ENCODE data around the gene UGGT2. TPM values are rescaled to one million over a fixed set of nuclear protein-coding genes. Genes with fewer than 3 reads are reported as not detected.
"Not testable (repeated sequence)": the region's sequence is repeated elsewhere in the genome, so short reads cannot be mapped to it uniquely, and the experiment has no call there.

UGGT2 gene
- total RNA-seq, 2 experiments from 2014 or later: 0.16 TPM; not detected in 1

GRCh38 chr13:96032717-96033116 lies 20.5 kb downstream of the UGGT2 start:
- Mint-ChIP-seq H3K27ac (no peak overlapping the region), H3K27me3 (no peaks in the 10 kb centered on the region), H3K9me3 (peaks cover 6% of the 10 kb centered on the region), H3K4me3 (no peak overlapping the region), H3K4me1 (no peaks in the 10 kb centered on the region), H3K36me3 (no peaks in the 10 kb centered on the region)
- DNase-seq: no peak

- peaks cover 6% of the 10 kb centered on the region for H3K9me3 Mint-ChIP-seq
- H3K4me3 Mint-ChIP-seq: no peak overlapping the region
- H3K4me1 Mint-ChIP-seq: no peaks in the 10 kb centered on the region
- H3K27me3 Mint-ChIP-seq: no peaks in the 10 kb centered on the region
- H3K27ac Mint-ChIP-seq: no peak overlapping the region
- DNase-seq: no peak
- H3K36me3 Mint-ChIP-seq: no peaks in the 10 kb centered on the region
Observed at GRCh38 chr13:96029002-96029401, 24.2 kb downstream of the UGGT2 start.

GRCh38 chr13:96027496-96027895 lies 25.7 kb downstream of the UGGT2 start:
- Mint-ChIP-seq H3K27ac (no peak overlapping the region), H3K36me3 (no peaks in the 10 kb centered on the region), H3K4me3 (no peak overlapping the region), H3K4me1 (no peaks in the 10 kb centered on the region), H3K27me3 (no peaks in the 10 kb centered on the region), H3K9me3 (no peaks in the 10 kb centered on the region)
- DNase-seq: no peak

- H3K4me1 Mint-ChIP-seq: no peaks in the 10 kb centered on the region
- no peak overlapping the region for H3K4me3 Mint-ChIP-seq
- no peaks in the 10 kb centered on the region for H3K27me3 Mint-ChIP-seq
- no peaks in the 10 kb centered on the region for H3K9me3 Mint-ChIP-seq
- DNase-seq: no peak
- no peaks in the 10 kb centered on the region for H3K36me3 Mint-ChIP-seq
- no peak overlapping the region for H3K27ac Mint-ChIP-seq
Observed at GRCh38 chr13:96025283-96025682, 27.9 kb downstream of the UGGT2 start.

GRCh38 chr13:96020931-96021330 lies 32.3 kb downstream of the UGGT2 start:
- Mint-ChIP-seq H3K4me1 (no peaks in the 10 kb centered on the region), H3K9me3 (peaks cover 2% of the 10 kb centered on the region), H3K27me3 (no peaks in the 10 kb centered on the region), H3K4me3 (no peak overlapping the region), H3K36me3 (no peaks in the 10 kb centered on the region), H3K27ac (no peak overlapping the region)
- DNase-seq: no peak

- no peak overlapping the region for H3K27ac Mint-ChIP-seq
- H3K4me1 Mint-ChIP-seq: no peaks in the 10 kb centered on the region
- H3K9me3 Mint-ChIP-seq: peaks cover 4% of the 10 kb centered on the region
- no peaks in the 10 kb centered on the region for H3K36me3 Mint-ChIP-seq
- H3K4me3 Mint-ChIP-seq: no peak overlapping the region
- peak; percentile 2 for DNase-seq
- no peaks in the 10 kb centered on the region for H3K27me3 Mint-ChIP-seq
Observed at GRCh38 chr13:96020155-96020575, 33.0 kb downstream of the UGGT2 start.

- H3K27me3 Mint-ChIP-seq: no peaks in the 10 kb centered on the region
- H3K27ac Mint-ChIP-seq: no peak overlapping the region
- no peak for DNase-seq
- H3K4me1 Mint-ChIP-seq: no peaks in the 10 kb centered on the region
- H3K4me3 Mint-ChIP-seq: no peak overlapping the region
- no peaks in the 10 kb centered on the region for H3K36me3 Mint-ChIP-seq
- peaks cover 4% of the 10 kb centered on the region for H3K9me3 Mint-ChIP-seq
Observed at GRCh38 chr13:96018135-96018534, 35.1 kb downstream of the UGGT2 start.

GRCh38 chr13:96011291-96011872 lies 41.8 kb downstream of the UGGT2 start:
- no peak overlapping the region for H3K27ac Mint-ChIP-seq
- H3K27me3 Mint-ChIP-seq: no peaks in the 10 kb centered on the region
- DNase-seq: no peak
- no peak overlapping the region for H3K4me3 Mint-ChIP-seq
- H3K9me3 Mint-ChIP-seq: peaks cover 7% of the 10 kb centered on the region
- H3K36me3 Mint-ChIP-seq: no peaks in the 10 kb centered on the region
- no peaks in the 10 kb centered on the region for H3K4me1 Mint-ChIP-seq

GRCh38 chr13:96003304-96003703 lies 49.9 kb downstream of the UGGT2 start:
- H3K9me3 Mint-ChIP-seq: peaks cover 5% of the 10 kb centered on the region
- no peaks in the 10 kb centered on the region for H3K36me3 Mint-ChIP-seq
- H3K4me3 Mint-ChIP-seq: no peak overlapping the region
- H3K4me1 Mint-ChIP-seq: no peaks in the 10 kb centered on the region
- H3K27ac Mint-ChIP-seq: no peak overlapping the region
- no peaks in the 10 kb centered on the region for H3K27me3 Mint-ChIP-seq
- no peak for DNase-seq

- Mint-ChIP-seq H3K4me3 (no peak overlapping the region), H3K27me3 (no peaks in the 10 kb centered on the region), H3K27ac (no peak overlapping the region), H3K36me3 (no peaks in the 10 kb centered on the region), H3K9me3 (peaks cover 5% of the 10 kb centered on the region), H3K4me1 (no peaks in the 10 kb centered on the region)
- DNase-seq: no peak
Observed at GRCh38 chr13:96002322-96003131, 50.7 kb downstream of the UGGT2 start.

- Mint-ChIP-seq H3K4me1 (no peaks in the 10 kb centered on the region), H3K4me3 (no peak overlapping the region), H3K27ac (no peak overlapping the region), H3K27me3 (no peaks in the 10 kb centered on the region), H3K9me3 (no peaks in the 10 kb centered on the region), H3K36me3 (no peaks in the 10 kb centered on the region)
- DNase-seq: no peak
Observed at GRCh38 chr13:96000069-96000468, 53.1 kb downstream of the UGGT2 start.

- no peaks in the 10 kb centered on the region for H3K27me3 Mint-ChIP-seq
- H3K27ac Mint-ChIP-seq: no peak overlapping the region
- no peak overlapping the region for H3K4me3 Mint-ChIP-seq
- DNase-seq: no peak
- no peaks in the 10 kb centered on the region for H3K9me3 Mint-ChIP-seq
- H3K36me3 Mint-ChIP-seq: no peaks in the 10 kb centered on the region
- H3K4me1 Mint-ChIP-seq: no peaks in the 10 kb centered on the region
Observed at GRCh38 chr13:95987841-95988240, 65.4 kb downstream of the UGGT2 start.

- Mint-ChIP-seq H3K9me3 (peaks cover 2% of the 10 kb centered on the region), H3K27me3 (peaks cover 3% of the 10 kb centered on the region), H3K4me3 (no peak overlapping the region), H3K36me3 (no peaks in the 10 kb centered on the region), H3K4me1 (no peaks in the 10 kb centered on the region), H3K27ac (no peak overlapping the region)
- DNase-seq: no peak
Observed at GRCh38 chr13:95982144-95982543, 71.1 kb downstream of the UGGT2 start.

GRCh38 chr13:95972651-95973050 lies 80.5 kb downstream of the UGGT2 start:
- not testable (repeated sequence) for H3K27ac Mint-ChIP-seq, H3K36me3 Mint-ChIP-seq, H3K27me3 Mint-ChIP-seq, H3K4me1 Mint-ChIP-seq, H3K9me3 Mint-ChIP-seq, H3K4me3 Mint-ChIP-seq, DNase-seq

GRCh38 chr13:95970878-95971277 lies 82.3 kb downstream of the UGGT2 start:
- H3K36me3 Mint-ChIP-seq: no peaks in the 10 kb centered on the region
- no peaks in the 10 kb centered on the region for H3K9me3 Mint-ChIP-seq
- H3K4me1 Mint-ChIP-seq: no peaks in the 10 kb centered on the region
- no peak overlapping the region for H3K4me3 Mint-ChIP-seq
- no peaks in the 10 kb centered on the region for H3K27me3 Mint-ChIP-seq
- no peak for DNase-seq
- H3K27ac Mint-ChIP-seq: no peak overlapping the region

- no peak for DNase-seq
- Mint-ChIP-seq H3K27ac (no peak overlapping the region), H3K4me1 (no peaks in the 10 kb centered on the region), H3K27me3 (no peaks in the 10 kb centered on the region), H3K4me3 (no peak overlapping the region), H3K36me3 (no peaks in the 10 kb centered on the region), H3K9me3 (no peaks in the 10 kb centered on the region)
Observed at GRCh38 chr13:95968906-95969305, 84.3 kb downstream of the UGGT2 start.

Measured in activated naive CD8-positive, alpha-beta T cell treated with anti-CD3 and anti-CD28 coated beads for 36 hours (primary cell).